Fibroblast of villous mesenchyme (primary cell): ENCODE data around the gene NPC1L1. TPM values are rescaled to one million over a fixed set of nuclear protein-coding genes. Genes with fewer than 3 reads are reported as not detected.

ENCODE experiments used
- DNase-seq: peaks from one replicate; pipeline ENCODE4 v3.0.0-alpha.2; 2010; ENCODE audit warnings: low read depth
- H3K4me3 ChIP-seq: 2 replicates; pipeline ENCODE4 v1.5.1; 2011; ENCODE audit warnings: low read depth, mild to moderate bottlenecking, low read length
- CTCF ChIP-seq: IDR thresholded peaks from 2 replicates; pipeline ENCODE4 v1.5.1; 2012; ENCODE audit warnings: low read depth, mild to moderate bottlenecking, low read length; ENCODE audit not compliant: insufficient read depth
- total RNA-seq: library from RNA; depleted of rRNA; stranded (reverse); fragments of >200 nt; gene quantifications from 2 replicates; pipeline ENCODE4 v1.2.3, GENCODE V29; 2012

The NPC1L1 gene
- total RNA-seq, 1 donor, result not detected

- DNase-seq, result peak; percentile 20
- TF ChIP-seq CTCF, result peak; percentile 70
- H3K4me3 ChIP-seq, result no peak overlapping the region
Measured at GRCh38 chr7:44534501-44534900, 6.6 kb downstream of the NPC1L1 start.

GRCh38 chr7:44534087-44534486 lies 7.0 kb downstream of the NPC1L1 start:
- H3K4me3 ChIP-seq, result no peak overlapping the region
- TF ChIP-seq CTCF, result no peak
- DNase-seq, result peak; percentile 26

- no peak for TF ChIP-seq CTCF
- no peak overlapping the region for H3K4me3 ChIP-seq
- DNase-seq, result peak; percentile 11
Measured at GRCh38 chr7:44533301-44534055, 7.7 kb downstream of the NPC1L1 start.

- no peak overlapping the region for H3K4me3 ChIP-seq
- no peak for DNase-seq
- TF ChIP-seq CTCF, result no peak
Measured at GRCh38 chr7:44531421-44532380, 9.4 kb downstream of the NPC1L1 start.

- H3K4me3 ChIP-seq, result no peak overlapping the region
- no peak for TF ChIP-seq CTCF
- DNase-seq, result no peak
Measured at GRCh38 chr7:44530990-44531389, 10.1 kb downstream of the NPC1L1 start.

GRCh38 chr7:44524811-44525388 lies 16.2 kb downstream of the NPC1L1 start:
- DNase-seq, result no peak
- no peak for TF ChIP-seq CTCF
- H3K4me3 ChIP-seq, result no peak overlapping the region
